AG09319 (cell line): ENCODE results near the gene TBL1Y.

Experiments
- DNase-seq: peaks from one replicate; pipeline ENCODE4 v3.0.0-alpha.2; 2010; ENCODE audit warnings: low read depth; ENCODE audit errors: extremely low read depth
- TF ChIP-seq, protein P1 (sequence below): IDR thresholded peaks from 2 replicates; pipeline ENCODE4 v1.5.1; 2011; ENCODE audit warnings: low read depth, mild to moderate bottlenecking, inconsistent platforms, low read length, moderate library complexity

The TBL1Y gene

DNA sequence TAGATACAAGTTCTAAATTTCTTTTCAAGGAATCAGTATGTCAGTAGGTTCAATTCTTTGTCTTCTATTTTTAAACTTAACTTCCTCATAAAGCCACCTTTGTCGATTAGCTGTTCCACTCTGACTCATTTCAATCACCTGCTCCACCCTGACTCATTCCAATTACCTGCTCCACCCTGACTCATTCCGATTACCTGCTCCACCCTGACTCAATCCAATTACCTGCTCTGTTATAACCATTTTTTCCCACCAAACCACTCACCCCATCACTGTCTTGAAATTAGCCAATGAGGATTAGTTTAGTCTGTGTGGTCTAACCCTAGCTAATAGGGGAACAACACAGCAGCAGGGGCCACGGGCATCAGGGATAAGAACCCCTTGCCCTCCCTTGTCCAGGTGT, 199.6 kb downstream of the TBL1Y start:
- TF ChIP-seq, protein P1, sequence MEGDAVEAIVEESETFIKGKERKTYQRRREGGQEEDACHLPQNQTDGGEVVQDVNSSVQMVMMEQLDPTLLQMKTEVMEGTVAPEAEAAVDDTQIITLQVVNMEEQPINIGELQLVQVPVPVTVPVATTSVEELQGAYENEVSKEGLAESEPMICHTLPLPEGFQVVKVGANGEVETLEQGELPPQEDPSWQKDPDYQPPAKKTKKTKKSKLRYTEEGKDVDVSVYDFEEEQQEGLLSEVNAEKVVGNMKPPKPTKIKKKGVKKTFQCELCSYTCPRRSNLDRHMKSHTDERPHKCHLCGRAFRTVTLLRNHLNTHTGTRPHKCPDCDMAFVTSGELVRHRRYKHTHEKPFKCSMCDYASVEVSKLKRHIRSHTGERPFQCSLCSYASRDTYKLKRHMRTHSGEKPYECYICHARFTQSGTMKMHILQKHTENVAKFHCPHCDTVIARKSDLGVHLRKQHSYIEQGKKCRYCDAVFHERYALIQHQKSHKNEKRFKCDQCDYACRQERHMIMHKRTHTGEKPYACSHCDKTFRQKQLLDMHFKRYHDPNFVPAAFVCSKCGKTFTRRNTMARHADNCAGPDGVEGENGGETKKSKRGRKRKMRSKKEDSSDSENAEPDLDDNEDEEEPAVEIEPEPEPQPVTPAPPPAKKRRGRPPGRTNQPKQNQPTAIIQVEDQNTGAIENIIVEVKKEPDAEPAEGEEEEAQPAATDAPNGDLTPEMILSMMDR = no peak
- DNase-seq = no peak

DNA sequence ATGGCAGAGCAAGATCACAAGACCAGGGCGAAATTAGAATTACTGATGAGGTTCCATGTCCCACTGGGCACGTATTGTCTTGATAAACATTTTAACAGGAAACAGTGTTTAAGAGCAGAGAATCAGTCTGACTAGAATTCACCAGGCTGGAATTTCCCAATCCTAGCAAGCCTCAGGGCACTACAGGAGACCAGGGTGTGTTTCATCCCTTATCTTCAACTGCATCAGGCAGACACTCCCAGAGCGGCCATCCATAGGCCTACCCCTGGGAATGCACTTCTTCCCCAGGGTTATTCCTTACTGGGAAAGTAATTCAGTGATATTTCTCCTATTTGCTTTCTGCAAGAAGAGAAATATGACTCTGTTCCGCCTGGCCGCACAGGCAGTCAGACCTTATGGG, 205.4 kb downstream of the TBL1Y start:
- TF ChIP-seq, protein P1 = no peak
- DNase-seq = no peak

DNA sequence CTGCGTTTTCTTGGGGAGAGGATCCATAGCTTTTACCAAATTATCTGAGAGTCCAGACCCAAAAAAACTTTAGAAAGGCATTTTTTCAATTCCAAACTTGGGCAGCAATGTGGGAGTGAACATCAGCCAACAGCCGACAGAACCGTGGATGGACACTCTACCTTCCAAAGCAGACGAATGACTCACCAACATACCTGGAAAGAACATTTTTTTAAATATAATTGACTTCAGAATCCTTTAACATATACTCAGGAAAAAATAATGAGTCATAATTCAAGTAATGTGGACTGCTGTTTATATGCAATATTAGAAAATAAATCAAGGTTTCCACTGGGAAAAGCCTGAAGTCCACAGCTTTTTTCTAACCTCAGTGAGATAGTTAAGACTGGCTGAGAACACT, 211.7 kb downstream of the TBL1Y start:
- TF ChIP-seq, protein P1 = no peak
- DNase-seq = no peak

DNA sequence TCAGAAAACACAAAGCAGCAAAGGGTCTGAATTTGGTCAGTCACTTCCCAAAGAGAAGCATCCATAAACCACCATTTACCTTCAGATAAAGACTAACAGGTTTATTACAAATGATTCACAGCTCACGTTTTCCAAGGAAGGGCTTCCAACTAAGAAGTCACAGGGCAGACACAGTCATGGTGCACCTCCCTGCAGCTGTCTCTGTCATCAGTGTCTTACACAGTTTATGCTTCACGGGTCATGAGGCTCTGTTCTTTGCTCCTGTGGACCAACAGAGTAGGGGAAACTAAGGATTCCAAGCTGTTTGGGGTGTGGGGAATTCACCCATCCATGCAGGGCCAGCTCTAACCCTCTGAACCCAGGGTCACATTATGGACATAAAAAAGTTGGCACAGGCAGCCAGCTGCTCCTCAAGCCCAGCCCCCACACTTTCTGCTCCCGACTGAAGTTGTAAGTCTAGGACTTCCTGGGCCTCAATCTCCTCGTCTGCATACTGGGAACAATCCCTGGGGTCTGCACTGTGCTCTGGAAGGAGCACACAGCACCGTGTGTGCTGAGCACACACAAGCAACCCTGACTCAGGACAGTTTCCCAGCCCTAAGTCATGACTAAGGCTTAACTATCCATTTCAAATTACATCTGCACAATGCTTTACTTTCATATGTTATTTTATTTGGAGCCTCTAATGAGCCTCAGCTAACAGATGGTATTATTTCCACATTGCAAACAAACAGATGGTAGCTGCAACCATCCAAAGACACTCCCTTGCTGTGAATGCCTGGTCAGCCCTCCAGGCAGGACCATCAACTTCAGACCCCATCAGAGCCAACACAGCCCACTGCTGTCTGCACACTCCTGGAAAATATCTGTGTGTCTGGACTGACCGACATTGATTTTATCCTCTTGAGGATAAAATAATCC, 214.9 kb downstream of the TBL1Y start:
- TF ChIP-seq, protein P1 = no peak
- DNase-seq = no peak

DNA sequence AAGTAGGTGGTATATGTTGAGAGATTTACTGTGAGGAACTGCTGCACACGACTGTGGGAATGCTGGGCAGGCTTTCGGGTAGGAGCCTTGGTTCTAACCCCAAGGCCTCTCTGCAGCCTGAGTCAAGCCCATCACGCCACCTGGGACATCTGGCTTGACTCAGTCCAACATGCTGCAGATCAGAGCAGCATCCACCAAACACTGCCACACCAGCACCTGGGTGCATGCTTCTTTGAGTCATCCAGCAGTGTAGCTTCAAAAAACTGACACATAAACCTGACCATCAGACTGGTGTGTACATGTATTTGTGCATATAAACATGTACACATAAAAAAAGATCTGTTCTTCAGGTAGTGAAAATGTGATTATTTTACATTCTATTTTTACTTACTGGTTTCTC, 217.7 kb downstream of the TBL1Y start:
- no peak for DNase-seq

More for the DNA sequence above, 217.7 kb downstream of the TBL1Y start:
- TF ChIP-seq, protein P1 = no peak
